A673 (cell line): ENCODE data around the gene STX5. TPM values are rescaled to one million over a fixed set of nuclear protein-coding genes. Genes with fewer than 3 reads are reported as not detected.
A peak's percentile ranks its signal among the peaks of the same experiment; 100 is the strongest.

Experiments used
- BruUV-seq: library from RNA; stranded (reverse); fragments of 400-500 nt; replicated peaks from 2 replicates; lab custom pipeline; 2021; lab: Mats Ljungman, UMichigan
- CTCF ChIA-PET: fragments of 300-600 bp; sonication (Branson Sonifier 250); formaldehyde crosslinking; loops from one replicate; lab custom pipeline; 2022; ENCODE audit warnings: antibody characterized with exemption; lab: Charles Lee
- POLR2A ChIA-PET: fragments of 300-600 bp; sonication (Branson Sonifier 250); formaldehyde crosslinking; loops from one replicate; lab custom pipeline; 2022; ENCODE audit warnings: antibody characterized with exemption; ENCODE audit not compliant: low non-redundant PET; lab: Charles Lee
- DNase-seq: peaks from one replicate; pipeline ENCODE4 v3.0.0-alpha.2; 2015; ENCODE audit warnings: low spot score
- H3K27ac ChIP-seq: fragments of 200-600 bp; sonication (generic); 2 replicates; pipeline ENCODE4 v1.5.1; 2016; ENCODE audit warnings: mixed run types, low read depth, mild to moderate bottlenecking, mixed read lengths, antibody characterized with exemption, low read length; ENCODE audit not compliant: poor library complexity, severe bottlenecking
- H3K27me3 ChIP-seq: fragments of 200-600 bp; sonication (generic); replicated peaks from 2 replicates; pipeline ENCODE4 v1.6.1; 2017; ENCODE audit warnings: mixed run types, low read depth, mild to moderate bottlenecking, mixed read lengths, antibody characterized with exemption, low read length; ENCODE audit not compliant: insufficient read depth, poor library complexity
- H3K36me3 ChIP-seq: fragments of 200-600 bp; sonication (generic); 2 replicates; pipeline ENCODE4 v1.6.1; 2016; ENCODE audit warnings: mixed run types, mild to moderate bottlenecking, mixed read lengths, antibody characterized with exemption, low read length; ENCODE audit not compliant: insufficient read depth, poor library complexity, severe bottlenecking
- H3K4me1 ChIP-seq: fragments of 200-600 bp; sonication (generic); 2 replicates; pipeline ENCODE4 v1.6.1; 2017; ENCODE audit warnings: mixed run types, mild to moderate bottlenecking, mixed read lengths, antibody characterized with exemption, low read length; ENCODE audit not compliant: insufficient read depth, poor library complexity, severe bottlenecking
- H3K4me3 ChIP-seq: fragments of 200-600 bp; sonication (generic); 2 replicates; pipeline ENCODE4 v1.5.1; 2016; ENCODE audit warnings: low read depth, mixed run types, mild to moderate bottlenecking, mixed read lengths, low read length; ENCODE audit not compliant: poor library complexity, severe bottlenecking
- H3K9me3 ChIP-seq: fragments of 200-600 bp; sonication (generic); 2 replicates; pipeline ENCODE4 v1.6.1; 2016; ENCODE audit warnings: mixed run types, low read depth, mild to moderate bottlenecking, mixed read lengths, antibody characterized with exemption, low read length; ENCODE audit not compliant: poor library complexity, severe bottlenecking
- CTCF ChIP-seq: fragments of 300-800, 200-600 bp; sonication (generic); conservative IDR thresholded peaks from 2 replicates; pipeline ENCODE4 v1.5.1; 2017; ENCODE audit warnings: low read depth, mild to moderate bottlenecking, antibody characterized with exemption, low read length, moderate library complexity, mixed read lengths
- EZH2 ChIP-seq: fragments of 200-600 bp; sonication (generic); IDR thresholded peaks from 2 replicates; pipeline ENCODE4 v1.6.1; 2017; ENCODE audit warnings: borderline replicate concordance, low read depth, mild to moderate bottlenecking, mixed read lengths, antibody characterized with exemption, low read length; ENCODE audit not compliant: poor library complexity, severe bottlenecking
- intact Hi-C: fragments of 100-400 bp; cut with micrococcal nuclease; formaldehyde crosslinking; loops from one replicate; pipeline ENCODE4 v1.10.0; 2022; ENCODE audit not compliant: unreplicated experiment
- total RNA-seq: library from RNA; stranded (reverse); gene quantifications from 2 replicates; pipeline ENCODE4 v1.2.3, GENCODE V29; 2021

The STX5 gene
- total RNA-seq, 1 experiment from 2014 or later, result 29.2 TPM

GRCh38 chr11:62786318-62787004, 45.4 kb downstream of the STX5 start:
- Histone ChIP-seq H3K4me3 (peak overlapping the region; percentile 74), H3K36me3 (peaks cover 53% of the 10 kb centered on the region), H3K27me3 (no peaks in the 10 kb centered on the region), H3K27ac (peak overlapping the region; percentile 92), H3K4me1 (peaks cover 22% of the 10 kb centered on the region), H3K9me3 (no peaks in the 10 kb centered on the region)
- peak; percentile 91 for DNase-seq
- intact Hi-C loops, result loop anchor here (1.0 to 5.0 kb wide), 3 partner anchors 56 to 96 kb away; partner anchors contain the start of gene SLC3A2
- ChIA-PET POLR2A (interaction anchor here (0.6 to 1.2 kb wide), 5 partner anchors 46 to 442 kb away, joined by 3 to 10 read pairs (median 4); partner anchors contain the start of gene STX5), CTCF (interaction anchor here (0.5 to 1.5 kb wide), 12 partner anchors 14 to 426 kb away, joined by 3 to 9 read pairs (median 4); partner anchors contain the start of genes EEF1G, POLR2G, STX5 and TAF6L)
- BruUV-seq, result no TSS peak
- TF ChIP-seq CTCF (peak; percentile 98), EZH2 (no peak)

- Histone ChIP-seq H3K4me3 (no peak overlapping the region), H3K36me3 (peaks cover 51% of the 10 kb centered on the region), H3K27me3 (no peaks in the 10 kb centered on the region), H3K4me1 (no peaks in the 10 kb centered on the region), H3K27ac (no peak overlapping the region), H3K9me3 (no peaks in the 10 kb centered on the region)
- no peak for TF ChIP-seq CTCF
- no peak for TF ChIP-seq EZH2
- intact Hi-C loops, result no loop called here
- DNase-seq, result no peak
- ChIA-PET CTCF (no interaction called here), POLR2A (interaction anchor here (0.7 kb wide), 1 partner anchor 99 kb away, joined by 13 read pairs; no protein-coding TSS in a partner anchor)
- BruUV-seq, result no TSS peak
These were observed 49.1 kb downstream of the STX5 start for GRCh38 chr11:62782753-62783152.

- ChIA-PET CTCF (no interaction called here), POLR2A (interaction anchor here (0.6 kb wide), 1 partner anchor 48 kb away, joined by 3 read pairs; no protein-coding TSS in a partner anchor)
- no TSS peak for BruUV-seq
- Histone ChIP-seq H3K4me1 (no peaks in the 10 kb centered on the region), H3K27ac (no peak overlapping the region), H3K36me3 (peaks cover 63% of the 10 kb centered on the region), H3K27me3 (no peaks in the 10 kb centered on the region), H3K9me3 (no peaks in the 10 kb centered on the region), H3K4me3 (no peak overlapping the region)
- no peak for DNase-seq
- intact Hi-C loops, result no loop called here
- no peak for TF ChIP-seq EZH2
- TF ChIP-seq CTCF, result no peak
These were observed 53.4 kb downstream of the STX5 start for GRCh38 chr11:62778441-62778840.
